Left renal cortex interstitium (tissue), 4 donors: ENCODE measurements around the gene CCND2. TPM values are rescaled to one million over a fixed set of nuclear protein-coding genes. Genes with fewer than 3 reads are reported as not detected.
A peak's percentile ranks its signal among the peaks of the same experiment; 100 is the strongest.

Experiments used
- DNase-seq, 4 donors: peaks; one replicate each; pipeline ENCODE4 v3.0.0-alpha.2; 2013; ENCODE audit warnings: low read depth in 4 of 4, low spot score in 2 of 4, missing footprints in 1 of 4
- polyA plus RNA-seq, 4 donors: library from polyadenylated mRNA; unstranded; fragments of 120-200 nt; gene quantifications; one replicate each; pipeline ENCODE4 v1.2.1, GENCODE V29; 2013; ENCODE audit not compliant: insufficient read length in 4 of 4

Gene CCND2
- polyA plus RNA-seq, 4 donors, result 47.6 to 65.4 (median 56.9) TPM

- DNase-seq, result no peak
Observed at GRCh38 chr12:4256043-4256826, 17.3 kb upstream of the CCND2 start.

- no peak for DNase-seq
Observed at GRCh38 chr12:4257442-4257841, 16.1 kb upstream of the CCND2 start.

- DNase-seq, result no peak
Observed at GRCh38 chr12:4259099-4259498, 14.5 kb upstream of the CCND2 start.

- DNase-seq, result no peak
Observed at GRCh38 chr12:4261655-4262054, 11.9 kb upstream of the CCND2 start.

GRCh38 chr12:4265280-4265679, 8.3 kb upstream of the CCND2 start:
- DNase-seq, result no peak

GRCh38 chr12:4266990-4267389, 6.6 kb upstream of the CCND2 start:
- DNase-seq, result no peak

GRCh38 chr12:4267704-4268328, 5.7 kb upstream of the CCND2 start:
- DNase-seq, result peak in 1 of 4 donors; percentile 29

- peak in 1 of 4 donors; percentile 67 for DNase-seq
Observed at GRCh38 chr12:4268329-4269181, 5.0 kb upstream of the CCND2 start.

- peak in 3 of 4 donors; percentile 74 to 91 (median 80) for DNase-seq
Observed at GRCh38 chr12:4269279-4269991, 4.1 kb upstream of the CCND2 start.

- no peak for DNase-seq
Observed at GRCh38 chr12:4270016-4270830, 3.3 kb upstream of the CCND2 start.

- DNase-seq, result peak in 2 of 4 donors; percentile 54 to 66
Observed at GRCh38 chr12:4270831-4271716, 2.5 kb upstream of the CCND2 start.

- peak; percentile 66 to 81 (median 72) for DNase-seq
Observed at GRCh38 chr12:4271717-4272423, 1.7 kb upstream of the CCND2 start.

- DNase-seq, result peak in 2 of 4 donors; percentile 44 to 71
Observed at GRCh38 chr12:4272424-4273272, 914 bp upstream of the CCND2 start.

GRCh38 chr12:4273273-4273651, 300 bp upstream of the CCND2 start:
- peak in 1 of 4 donors; percentile 79 for DNase-seq

- DNase-seq, result peak in 2 of 4 donors; percentile 32 to 41
Observed at GRCh38 chr12:4274396-4275015, 944 bp downstream of the CCND2 start.

- DNase-seq, result peak in 2 of 4 donors; percentile 50 to 75
Observed at GRCh38 chr12:4275016-4275869, 1.7 kb downstream of the CCND2 start.
